ENCODE data around the gene IKZF1. TPM values are rescaled to one million over a fixed set of nuclear protein-coding genes. Genes with fewer than 3 reads are reported as not detected.

IKZF1 gene
- total RNA-seq, 1 experiment from 2014 or later, result not detected

DNA sequence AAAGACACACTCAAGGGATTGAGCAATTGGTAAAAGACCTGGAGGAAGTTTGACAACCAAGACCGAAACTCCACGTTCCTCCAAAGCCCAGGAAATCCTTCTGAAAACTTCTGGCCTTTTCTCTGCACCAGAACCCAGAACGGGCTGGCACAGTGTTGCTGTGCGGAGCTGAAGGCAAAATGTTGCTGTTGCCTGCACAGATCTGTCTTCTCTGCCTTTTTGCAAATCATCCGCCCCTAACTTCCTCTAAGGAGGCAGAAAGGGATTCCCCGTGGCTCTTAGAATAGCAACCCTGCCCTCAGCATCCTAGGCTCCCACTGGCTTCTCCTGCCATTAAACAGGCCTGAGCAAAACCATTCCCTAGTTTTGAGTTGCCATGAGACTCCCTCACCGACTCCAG is 100.7 kb downstream of the IKZF1 start:
- no peak for DNase-seq (ENCODE audit: low read depth, low spot score)
- in situ Hi-C loops (cut with HindIII; ENCODE audit: low pct_unique_long_range_greater_than_20kb, low sequenced_read_pairs), result no loop called here

DNA sequence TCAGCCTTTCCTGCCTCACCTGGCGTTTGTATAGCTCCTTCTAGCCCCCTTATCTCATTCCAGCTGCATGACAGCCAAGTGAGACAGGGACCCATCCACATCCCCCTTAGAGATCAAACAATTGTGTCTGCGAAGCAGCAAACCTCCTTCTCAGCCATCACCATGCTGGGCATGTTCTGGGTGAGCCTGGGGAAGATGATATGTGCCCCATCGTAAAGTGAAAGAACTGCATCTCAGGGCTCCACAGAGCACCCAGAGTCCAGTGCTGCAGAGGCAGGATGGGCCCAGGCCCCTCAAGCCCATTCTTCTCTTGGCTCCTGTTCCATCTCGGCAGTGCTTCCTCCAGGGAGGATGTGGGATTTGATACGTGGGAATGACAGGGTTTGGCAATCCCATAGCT is 102.4 kb downstream of the IKZF1 start:
- no peak for DNase-seq (ENCODE audit: low read depth, low spot score)
- in situ Hi-C loops (cut with HindIII; ENCODE audit: low pct_unique_long_range_greater_than_20kb, low sequenced_read_pairs), result no loop called here

DNA sequence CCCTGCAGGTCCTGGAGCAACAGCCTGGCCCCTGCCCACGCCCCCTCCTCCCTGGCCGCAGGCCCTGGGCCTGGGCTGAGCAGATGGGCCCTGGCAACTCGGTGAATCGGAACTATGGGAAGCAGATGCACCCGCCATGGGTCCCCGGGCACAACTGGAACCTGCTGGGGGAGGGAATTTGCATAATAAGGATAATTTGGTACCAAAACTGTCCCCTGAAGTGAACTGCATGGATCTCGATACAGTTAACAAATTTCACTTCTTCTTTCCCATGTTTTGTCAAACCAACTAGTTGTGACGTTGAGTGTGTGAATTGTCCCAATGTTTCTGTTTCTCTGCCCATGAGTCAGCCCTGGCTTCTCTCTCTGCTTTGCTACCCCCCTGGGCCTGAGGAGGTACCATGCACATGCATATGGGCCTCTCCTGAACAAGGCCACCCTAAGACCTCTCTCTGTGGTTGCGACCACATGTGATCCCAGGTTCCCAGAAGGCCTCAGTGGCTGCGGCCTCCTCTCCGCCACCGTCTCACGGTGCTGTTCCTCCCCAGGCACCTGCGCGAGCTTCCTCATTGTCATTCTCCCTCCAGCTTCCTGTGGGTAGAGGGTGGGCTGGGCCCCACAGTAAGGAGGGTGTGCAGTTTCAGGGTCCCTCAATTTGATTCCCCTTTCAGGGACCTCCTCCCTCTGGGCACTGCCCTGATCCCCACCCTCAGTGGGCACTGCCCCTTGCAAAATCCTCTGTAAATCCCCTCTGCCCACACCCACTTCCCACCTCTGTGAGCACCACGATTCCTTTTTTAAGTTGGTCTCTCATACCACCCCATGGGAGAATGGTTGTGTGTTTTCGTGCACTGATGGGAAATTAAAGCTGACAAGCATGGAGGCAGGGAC is 105.6 kb downstream of the IKZF1 start:
- in situ Hi-C loops (cut with HindIII; ENCODE audit: low pct_unique_long_range_greater_than_20kb, low sequenced_read_pairs), result no loop called here
- DNase-seq (ENCODE audit: low read depth, low spot score), result no peak

DNA sequence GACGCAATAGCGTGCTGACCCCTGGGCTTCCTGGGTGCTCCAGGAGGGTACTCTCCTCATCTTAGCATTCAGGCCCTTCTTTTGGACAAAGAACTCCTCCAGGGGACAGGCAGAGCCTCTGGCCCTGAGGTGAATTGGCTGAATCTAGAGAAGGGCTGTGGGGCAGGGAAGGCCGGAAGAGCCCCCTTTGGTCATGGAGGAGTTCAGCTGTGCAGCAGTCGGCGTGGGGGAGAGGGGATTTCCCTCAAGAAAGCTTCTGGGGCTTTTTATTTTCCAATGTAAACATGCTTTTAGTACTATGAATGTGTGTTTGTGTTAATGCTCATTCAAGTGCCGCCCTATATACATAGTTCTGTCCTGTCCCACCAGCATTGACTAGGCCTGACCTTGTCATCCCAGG is 106.8 kb downstream of the IKZF1 start:
- in situ Hi-C loops (cut with HindIII; ENCODE audit: low pct_unique_long_range_greater_than_20kb, low sequenced_read_pairs), result no loop called here
- DNase-seq (ENCODE audit: low read depth, low spot score), result no peak

DNA sequence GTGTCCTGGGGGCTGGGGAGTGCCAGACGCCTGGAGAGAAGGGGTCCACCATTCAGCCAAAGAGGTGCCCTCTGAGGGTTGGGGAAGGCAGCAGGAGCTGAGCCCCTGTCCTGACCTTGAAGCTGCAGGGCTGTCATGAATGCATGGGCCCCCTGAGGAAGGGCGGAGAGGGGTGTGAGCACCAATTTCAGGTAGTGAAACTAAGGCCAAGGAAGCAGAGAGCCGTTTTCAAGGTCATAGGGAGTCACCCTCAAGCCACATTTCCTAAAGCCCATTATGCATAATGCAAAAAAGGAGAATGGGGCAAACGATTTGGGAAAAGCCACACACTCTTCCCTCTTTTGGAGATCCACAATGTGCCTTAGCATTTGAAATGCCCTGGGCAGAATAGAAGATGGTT is 108.5 kb downstream of the IKZF1 start:
- in situ Hi-C loops (cut with HindIII; ENCODE audit: low pct_unique_long_range_greater_than_20kb, low sequenced_read_pairs), result no loop called here

DNA sequence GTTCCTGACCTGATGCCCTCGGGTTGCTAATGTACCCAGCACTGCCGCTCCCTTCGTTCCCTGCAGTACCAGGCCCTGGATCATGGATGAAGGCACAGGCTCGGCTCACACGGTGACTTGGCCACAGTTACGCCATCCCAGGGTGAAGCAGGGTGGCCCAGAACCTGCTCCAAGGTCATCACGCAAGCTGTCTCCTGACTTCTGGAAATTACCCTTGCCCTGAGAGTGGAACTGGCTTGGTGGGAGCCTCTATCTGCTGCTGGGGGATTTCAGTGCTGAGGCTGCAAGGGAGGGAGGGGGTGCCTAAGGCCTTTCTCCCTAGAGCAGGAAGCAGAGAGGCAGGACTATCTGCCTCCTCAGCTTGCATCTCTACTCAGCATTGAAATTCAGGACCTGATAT is 109.0 kb downstream of the IKZF1 start:
- DNase-seq (ENCODE audit: low read depth, low spot score), result no peak
- in situ Hi-C loops (cut with HindIII; ENCODE audit: low pct_unique_long_range_greater_than_20kb, low sequenced_read_pairs), result no loop called here

More for the DNA sequence above, 108.5 kb downstream of the IKZF1 start:
- no peak for DNase-seq (ENCODE audit: low read depth, low spot score)

DNA sequence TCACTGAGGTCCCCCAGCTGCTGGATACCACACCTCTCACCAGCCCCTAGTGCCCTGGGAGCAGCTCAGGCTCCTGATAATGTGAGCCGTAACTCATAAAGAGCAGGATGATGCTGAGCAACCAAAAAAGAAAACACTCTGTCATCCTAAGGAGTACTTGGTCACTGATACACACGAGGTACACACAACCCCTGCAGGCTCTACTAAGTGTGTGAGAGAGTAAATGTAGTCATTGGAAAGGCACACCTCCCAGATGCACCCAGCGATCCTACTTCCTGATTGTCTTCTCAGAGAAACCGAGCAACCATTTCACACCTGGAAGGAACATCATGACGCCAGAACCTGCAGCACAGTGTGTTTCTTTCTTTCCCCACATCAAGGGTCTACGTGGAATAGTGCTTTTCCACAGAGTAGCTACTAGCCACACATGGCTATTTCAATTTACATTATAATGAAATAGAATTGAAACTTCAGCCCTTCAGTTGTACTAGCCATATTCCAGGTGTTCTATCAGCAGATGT is 111.4 kb downstream of the IKZF1 start:
- in situ Hi-C loops (cut with HindIII; ENCODE audit: low pct_unique_long_range_greater_than_20kb, low sequenced_read_pairs), result no loop called here
- no peak for DNase-seq (ENCODE audit: low read depth, low spot score)

DNA sequence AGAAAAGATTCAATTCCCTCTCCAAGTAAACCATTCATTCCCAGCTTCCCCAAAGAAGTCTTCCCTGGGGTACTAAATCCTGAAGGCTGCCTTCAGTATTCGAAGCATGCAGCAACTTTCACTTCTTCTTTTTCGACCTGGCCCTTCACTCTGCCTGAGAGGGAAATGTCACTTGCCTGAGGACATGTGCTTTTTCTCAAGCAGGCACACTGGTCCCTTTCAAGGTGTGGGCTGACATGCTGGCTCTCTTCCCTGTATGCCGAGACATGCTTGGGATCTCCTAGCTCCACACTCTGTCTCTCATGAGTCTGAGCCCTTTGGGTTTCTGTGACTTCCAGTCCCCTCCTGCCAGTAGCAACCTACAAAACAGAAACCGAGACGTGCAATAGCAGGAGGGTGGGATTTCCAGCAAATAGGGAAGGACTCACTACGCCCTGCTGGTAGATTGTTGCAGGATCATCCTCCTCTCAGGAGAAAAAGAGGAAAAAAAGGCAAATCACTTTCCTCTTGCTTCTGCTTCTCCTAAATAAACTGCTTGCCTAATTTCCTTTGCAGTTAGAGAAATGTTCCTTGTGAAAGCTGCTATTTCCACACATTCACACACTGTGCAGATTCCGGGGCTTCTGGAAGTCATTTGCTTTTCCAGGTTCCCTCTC is 112.1 kb downstream of the IKZF1 start:
- DNase-seq (ENCODE audit: low read depth, low spot score), result peak; percentile 6
- in situ Hi-C loops (cut with HindIII; ENCODE audit: low pct_unique_long_range_greater_than_20kb, low sequenced_read_pairs), result no loop called here

DNA sequence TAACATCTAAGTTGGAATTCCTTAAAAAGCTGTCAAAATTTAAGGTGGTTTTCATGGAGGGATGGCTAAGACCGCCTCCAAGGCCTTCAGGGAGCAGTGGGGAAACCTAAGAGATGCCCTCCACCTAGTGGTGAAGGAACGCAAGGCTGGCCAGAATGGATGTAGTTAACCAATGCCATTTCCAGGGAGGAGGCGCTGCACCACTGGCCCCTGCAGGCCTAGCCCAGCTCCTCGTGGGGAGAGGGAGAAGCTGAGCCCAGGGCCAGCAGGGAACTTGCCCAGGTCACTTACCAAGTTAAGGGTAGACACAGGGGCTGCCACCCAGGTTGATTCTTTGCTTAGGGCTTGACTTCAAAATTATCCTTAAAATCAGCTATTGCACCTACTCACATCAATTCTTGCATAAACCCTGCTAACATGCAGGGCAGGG is 113.6 kb downstream of the IKZF1 start:
- in situ Hi-C loops (cut with HindIII; ENCODE audit: low pct_unique_long_range_greater_than_20kb, low sequenced_read_pairs), result no loop called here
- DNase-seq (ENCODE audit: low read depth, low spot score), result peak; percentile 95

DNA sequence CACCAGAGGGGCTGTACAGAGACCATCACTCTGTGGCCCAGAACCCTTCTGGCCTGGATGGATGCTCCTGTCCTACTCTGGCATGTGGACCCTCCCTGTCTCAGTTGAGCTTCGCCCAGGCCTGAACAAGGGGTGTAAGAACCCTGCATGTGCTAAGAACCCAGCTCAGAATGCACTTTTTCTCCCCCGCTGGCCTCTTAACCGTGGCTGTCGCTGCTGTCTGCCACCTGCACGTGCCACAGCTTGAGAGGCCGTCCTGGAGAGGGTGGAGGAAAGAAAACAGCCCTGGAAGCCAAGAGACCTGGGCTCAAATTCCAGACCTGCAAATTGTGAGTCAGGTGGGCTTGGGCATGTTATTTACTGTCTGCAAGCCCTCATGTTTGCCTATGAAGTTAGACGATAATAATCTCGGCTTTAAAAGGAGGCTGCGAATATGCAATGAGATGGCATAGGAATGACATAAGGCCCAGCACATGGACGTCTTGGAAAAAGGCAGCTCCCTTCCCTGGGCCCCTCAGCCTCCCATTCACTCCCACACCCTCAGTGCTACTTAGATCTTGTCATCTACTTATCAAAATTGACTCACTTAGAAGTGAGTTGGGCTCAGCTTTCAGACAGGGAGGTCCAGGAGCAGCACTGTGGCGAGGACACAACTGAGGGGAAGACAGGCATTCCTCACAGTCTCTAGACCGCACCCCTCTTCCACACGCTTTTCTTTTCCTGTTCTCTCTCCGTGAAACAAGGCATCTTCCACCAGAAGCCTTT is 114.2 kb downstream of the IKZF1 start:
- DNase-seq (ENCODE audit: low read depth, low spot score), result no peak
- in situ Hi-C loops (cut with HindIII; ENCODE audit: low pct_unique_long_range_greater_than_20kb, low sequenced_read_pairs), result no loop called here

DNA sequence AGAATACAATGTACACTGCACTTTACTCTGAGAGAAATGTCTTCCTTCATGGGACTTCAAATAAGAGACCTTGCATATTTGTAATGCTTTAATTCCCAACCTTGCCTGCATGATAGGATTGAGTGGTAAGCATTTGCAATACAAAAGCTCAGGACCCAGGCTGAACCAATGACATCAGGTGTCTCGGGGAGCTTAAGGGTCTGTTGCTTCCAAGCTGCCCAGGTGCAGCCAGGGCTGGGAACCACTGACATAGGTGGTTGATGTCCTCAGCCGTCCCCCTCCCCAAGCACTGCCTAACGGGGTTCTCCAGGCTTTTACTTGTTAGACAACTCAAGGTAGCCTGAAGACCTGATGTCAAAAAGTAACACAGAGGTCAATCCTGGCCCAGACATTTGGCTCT is 116.5 kb downstream of the IKZF1 start:
- in situ Hi-C loops (cut with HindIII; ENCODE audit: low pct_unique_long_range_greater_than_20kb, low sequenced_read_pairs), result no loop called here

DNA sequence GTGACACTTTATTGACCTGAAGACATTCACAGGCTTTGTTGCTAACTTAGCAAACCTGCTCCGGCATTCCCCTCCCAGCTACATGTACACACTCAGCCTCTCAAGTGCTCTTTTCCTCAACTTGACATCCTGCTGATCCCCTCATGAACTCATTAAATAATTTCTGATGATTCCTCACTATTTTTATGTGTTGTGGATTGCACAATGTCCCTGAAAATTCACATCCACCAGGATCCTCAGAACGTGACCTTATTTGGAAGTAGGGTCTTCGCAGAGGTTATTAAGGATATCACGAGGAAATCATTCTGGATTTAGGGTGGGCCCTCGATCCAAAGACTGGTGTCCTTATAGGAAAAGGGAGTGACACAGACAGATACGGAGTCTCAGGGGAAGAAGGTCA is 118.3 kb downstream of the IKZF1 start:
- in situ Hi-C loops (cut with HindIII; ENCODE audit: low pct_unique_long_range_greater_than_20kb, low sequenced_read_pairs), result no loop called here
- no peak for DNase-seq (ENCODE audit: low read depth, low spot score)

More for the DNA sequence above, 116.5 kb downstream of the IKZF1 start:
- no peak for DNase-seq (ENCODE audit: low read depth, low spot score)

DNA sequence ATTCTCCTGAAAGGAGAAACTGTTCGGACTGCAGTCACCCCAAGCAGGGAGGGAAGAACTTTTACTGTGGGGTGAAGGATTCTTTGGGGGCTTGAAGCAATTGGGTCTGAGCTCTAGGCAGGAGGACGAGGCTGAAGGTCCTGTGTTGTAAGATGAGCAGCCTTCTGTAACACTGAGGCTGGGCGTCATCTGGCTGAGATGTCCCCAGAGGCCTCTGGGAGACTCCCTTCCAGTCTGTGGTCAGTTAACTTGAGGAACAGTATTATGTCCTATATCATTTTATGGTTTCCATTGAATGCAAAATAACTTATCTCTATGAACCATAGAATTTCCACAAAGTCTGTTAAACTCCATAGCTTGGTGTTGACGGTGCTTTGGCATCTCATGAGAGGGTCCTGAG is 119.3 kb downstream of the IKZF1 start:
- DNase-seq (ENCODE audit: low read depth, low spot score), result no peak
- in situ Hi-C loops (cut with HindIII; ENCODE audit: low pct_unique_long_range_greater_than_20kb, low sequenced_read_pairs), result no loop called here

DNA sequence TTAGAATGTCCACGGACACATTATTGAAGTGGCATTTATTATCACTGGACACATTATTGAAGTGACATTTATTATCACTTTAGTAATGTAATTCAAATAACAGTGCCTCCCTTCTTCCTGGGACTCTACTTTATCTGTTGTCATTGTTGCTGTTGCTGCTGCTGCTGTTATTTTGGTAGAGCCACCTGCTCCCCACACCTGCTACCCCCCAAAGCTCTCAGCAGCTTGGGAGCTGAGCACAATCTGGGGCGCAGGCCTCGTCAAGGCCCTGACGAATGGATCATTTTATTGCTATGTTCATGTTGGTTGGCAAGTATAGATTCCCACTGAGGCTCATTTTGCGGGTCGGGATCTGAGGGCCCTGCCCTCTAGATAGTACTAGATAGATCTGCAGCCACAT is 120.8 kb downstream of the IKZF1 start:
- DNase-seq (ENCODE audit: low read depth, low spot score), result no peak
- in situ Hi-C loops (cut with HindIII; ENCODE audit: low pct_unique_long_range_greater_than_20kb, low sequenced_read_pairs), result no loop called here

DNA sequence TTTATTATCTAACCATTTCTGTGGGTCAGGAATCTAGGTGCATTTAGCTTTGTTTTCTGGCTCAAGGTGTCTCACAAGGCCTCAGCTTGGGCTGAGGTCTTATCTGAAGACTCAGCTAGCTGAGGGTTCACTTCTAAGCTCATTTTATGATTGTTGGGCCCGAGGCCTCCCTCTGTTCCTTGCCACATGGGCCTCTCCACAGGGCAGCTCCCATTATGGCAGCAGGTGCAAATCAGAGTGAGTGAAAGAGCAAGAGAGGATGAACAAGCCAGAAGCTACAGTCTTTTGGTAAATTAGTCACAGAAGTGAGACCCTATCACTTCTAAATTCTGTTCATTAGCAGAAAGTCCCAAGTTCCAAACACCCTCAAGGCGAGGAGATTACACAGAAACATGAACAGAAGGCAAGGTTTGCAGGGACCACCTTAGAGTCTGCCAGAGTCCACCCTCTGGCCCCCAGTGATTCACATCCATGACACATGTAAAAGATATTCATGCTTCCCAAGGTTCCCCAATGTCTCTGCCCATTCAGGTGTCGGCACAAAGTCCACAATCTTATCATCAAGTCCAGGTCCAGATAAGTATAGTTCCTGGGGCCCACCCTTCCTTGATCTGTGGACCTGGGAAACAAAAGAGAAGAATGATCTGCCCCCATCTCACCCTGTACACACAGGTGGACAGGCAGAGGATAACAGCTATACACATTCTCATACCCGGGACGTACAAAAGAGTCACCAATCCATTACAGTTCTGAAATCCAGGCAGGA is 121.9 kb downstream of the IKZF1 start:
- in situ Hi-C loops (cut with HindIII; ENCODE audit: low pct_unique_long_range_greater_than_20kb, low sequenced_read_pairs), result no loop called here
- DNase-seq (ENCODE audit: low read depth, low spot score), result no peak

DNA sequence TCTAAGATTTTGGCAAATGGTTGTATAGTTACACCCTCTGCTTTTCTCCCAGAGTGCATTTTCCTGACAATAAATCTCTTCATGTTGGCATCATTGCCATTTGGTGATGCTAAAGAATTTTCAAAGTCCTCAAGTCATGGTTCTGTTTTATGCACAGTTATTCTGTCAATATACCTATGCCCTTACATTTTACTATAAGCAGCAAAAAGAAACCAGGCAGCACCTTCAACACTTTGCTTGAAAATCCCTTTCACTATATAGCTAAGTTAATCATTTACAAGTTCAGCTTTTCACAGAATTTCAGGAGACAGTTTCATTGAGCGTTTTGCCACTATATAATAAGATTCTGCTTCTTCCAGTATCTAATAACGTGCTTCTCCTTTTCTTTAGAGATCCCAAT is 123.0 kb downstream of the IKZF1 start:
- DNase-seq (ENCODE audit: low read depth, low spot score), result no peak
- in situ Hi-C loops (cut with HindIII; ENCODE audit: low pct_unique_long_range_greater_than_20kb, low sequenced_read_pairs), result no loop called here

DNA sequence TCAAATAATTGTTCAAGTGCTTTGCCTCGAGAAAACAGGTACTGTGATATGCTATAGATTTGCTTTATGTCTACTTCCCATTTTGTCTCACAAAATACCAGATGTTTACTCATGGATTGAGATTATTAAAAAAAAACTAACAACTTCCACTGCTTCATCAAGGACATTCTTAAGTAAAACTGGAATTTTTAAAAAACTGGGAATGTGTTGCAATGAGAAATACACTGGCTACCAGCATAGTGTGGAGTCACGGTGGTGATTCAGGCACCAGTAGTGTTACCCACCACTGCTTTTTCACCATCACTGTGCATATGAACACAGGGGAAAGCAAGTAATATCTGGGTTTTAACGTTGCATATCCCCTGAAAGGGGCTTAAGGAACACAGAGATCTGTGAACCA is 124.4 kb downstream of the IKZF1 start:
- DNase-seq (ENCODE audit: low read depth, low spot score), result no peak
- in situ Hi-C loops (cut with HindIII; ENCODE audit: low pct_unique_long_range_greater_than_20kb, low sequenced_read_pairs), result no loop called here

All from SK-MEL-5 (cell line).